Inferior parietal cortex (tissue), 1 donor: ENCODE results near the gene MYO5A.
"Not testable (repeated sequence)": the region's sequence is repeated elsewhere in the genome, so short reads cannot be mapped to it uniquely, and the experiment has no call there.

ENCODE experiments used
- DNase-seq: peaks from one replicate; pipeline ENCODE4 v3.0.0-alpha.2; 2016; ENCODE audit errors: extremely low spot score

Gene MYO5A

GRCh38 chr15:52288986-52289385 is 239.7 kb downstream of the MYO5A start:
- no peak for DNase-seq

DNA sequence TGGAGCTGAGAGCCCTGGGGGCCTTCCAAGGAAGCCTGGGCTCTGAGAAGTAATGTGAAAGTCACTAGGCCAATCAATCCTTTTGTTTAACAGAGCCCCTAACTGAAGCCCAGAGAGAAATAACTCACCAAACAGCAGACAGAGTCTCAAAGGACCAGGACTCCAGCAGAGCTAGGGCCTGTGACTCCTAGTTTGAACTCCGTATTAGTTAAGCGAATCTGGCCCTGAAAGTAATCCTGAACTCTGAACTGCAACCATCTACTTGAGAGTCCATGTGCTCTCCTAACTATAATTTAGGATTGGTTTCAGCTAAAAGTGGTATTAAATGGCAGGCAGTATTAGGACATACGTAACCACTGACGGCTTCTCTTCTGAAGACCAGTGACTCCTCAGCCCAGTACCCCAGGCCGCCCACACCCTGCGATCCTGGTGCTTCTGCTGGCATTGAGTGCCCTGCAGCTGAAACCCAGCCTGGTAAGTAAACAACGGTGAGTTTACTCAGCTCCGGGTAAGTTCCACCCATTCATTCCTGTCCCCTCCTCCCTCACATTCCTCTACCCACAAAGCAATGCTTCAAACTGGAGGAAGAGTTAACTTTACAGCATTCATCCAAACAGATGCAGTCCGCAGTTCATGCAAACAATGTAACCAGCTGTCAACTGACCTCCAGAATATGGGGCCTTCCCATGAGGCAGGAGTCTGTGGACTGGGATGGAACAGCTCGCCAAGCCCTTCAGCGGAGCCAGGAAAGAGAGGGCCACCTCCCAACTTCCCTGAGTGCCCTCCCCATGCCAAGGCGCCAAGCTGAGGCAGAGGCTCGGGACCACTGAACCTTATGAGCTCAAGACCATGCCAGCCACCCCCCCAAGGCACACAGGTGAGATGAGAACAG is 240.4 kb downstream of the MYO5A start:
- no peak for DNase-seq

DNA sequence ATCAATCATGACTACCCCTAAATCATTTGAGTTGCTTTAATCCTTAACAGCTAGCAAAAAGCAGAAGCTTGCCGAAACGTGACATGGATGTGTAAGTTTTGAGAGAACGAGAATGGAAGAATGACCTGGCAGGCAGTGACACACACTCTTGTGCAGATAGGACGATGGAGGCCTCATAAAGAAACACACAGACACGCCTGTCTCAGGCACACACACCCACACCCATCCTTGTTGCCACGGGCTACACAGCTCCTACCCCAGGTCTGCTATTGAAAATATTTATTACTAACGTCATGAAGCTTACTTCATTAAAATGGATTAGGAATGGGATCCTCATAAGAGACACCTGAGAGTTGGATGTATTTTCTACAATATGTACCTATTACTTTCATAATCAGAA is 241.6 kb downstream of the MYO5A start:
- no peak for DNase-seq

DNA sequence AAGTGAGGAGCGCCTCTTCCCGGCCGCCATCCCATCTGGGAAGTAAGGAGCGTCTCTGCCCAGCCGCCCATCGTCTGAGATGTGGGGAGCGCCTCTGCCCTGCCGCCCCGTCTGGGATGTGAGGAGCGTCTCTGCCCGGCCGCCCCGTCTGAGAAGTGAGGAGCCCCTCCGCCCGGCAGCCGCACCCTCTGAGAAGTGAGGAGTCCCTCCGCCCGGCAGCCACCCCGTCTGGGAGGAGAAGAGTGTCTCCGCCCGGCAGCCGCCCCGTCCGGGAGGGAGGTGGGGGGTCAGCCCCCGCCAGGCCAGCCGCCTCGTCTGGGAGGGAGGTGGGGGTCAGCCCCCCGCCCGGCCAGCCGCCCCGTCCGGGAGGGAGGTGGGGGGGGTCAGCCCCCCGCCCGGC is 242.7 kb downstream of the MYO5A start:
- not testable (repeated sequence) for DNase-seq

- DNase-seq = no peak
These were observed 244.5 kb downstream of the MYO5A start for GRCh38 chr15:52284164-52284563.

DNA sequence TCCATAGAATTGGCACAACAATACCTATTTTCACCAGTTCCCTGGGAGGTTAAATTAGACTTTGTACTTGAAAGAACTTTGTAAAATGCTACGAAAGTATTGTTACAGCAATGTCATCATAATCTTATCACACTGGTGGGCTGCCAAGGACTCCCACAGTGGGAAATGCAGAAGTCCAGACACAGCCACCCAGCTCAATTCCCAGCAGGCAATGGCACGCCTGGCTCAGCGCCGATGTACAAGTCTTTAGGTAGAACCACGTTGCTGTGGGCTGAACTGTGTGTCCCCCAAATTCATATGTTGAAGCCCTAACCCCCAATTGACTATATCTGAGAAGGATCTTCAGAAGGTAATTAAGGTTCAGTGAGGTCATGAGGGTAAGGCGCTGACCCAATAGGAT is 245.4 kb downstream of the MYO5A start:
- DNase-seq = no peak

GRCh38 chr15:52282418-52282817 is 246.3 kb downstream of the MYO5A start:
- DNase-seq = no peak

DNA sequence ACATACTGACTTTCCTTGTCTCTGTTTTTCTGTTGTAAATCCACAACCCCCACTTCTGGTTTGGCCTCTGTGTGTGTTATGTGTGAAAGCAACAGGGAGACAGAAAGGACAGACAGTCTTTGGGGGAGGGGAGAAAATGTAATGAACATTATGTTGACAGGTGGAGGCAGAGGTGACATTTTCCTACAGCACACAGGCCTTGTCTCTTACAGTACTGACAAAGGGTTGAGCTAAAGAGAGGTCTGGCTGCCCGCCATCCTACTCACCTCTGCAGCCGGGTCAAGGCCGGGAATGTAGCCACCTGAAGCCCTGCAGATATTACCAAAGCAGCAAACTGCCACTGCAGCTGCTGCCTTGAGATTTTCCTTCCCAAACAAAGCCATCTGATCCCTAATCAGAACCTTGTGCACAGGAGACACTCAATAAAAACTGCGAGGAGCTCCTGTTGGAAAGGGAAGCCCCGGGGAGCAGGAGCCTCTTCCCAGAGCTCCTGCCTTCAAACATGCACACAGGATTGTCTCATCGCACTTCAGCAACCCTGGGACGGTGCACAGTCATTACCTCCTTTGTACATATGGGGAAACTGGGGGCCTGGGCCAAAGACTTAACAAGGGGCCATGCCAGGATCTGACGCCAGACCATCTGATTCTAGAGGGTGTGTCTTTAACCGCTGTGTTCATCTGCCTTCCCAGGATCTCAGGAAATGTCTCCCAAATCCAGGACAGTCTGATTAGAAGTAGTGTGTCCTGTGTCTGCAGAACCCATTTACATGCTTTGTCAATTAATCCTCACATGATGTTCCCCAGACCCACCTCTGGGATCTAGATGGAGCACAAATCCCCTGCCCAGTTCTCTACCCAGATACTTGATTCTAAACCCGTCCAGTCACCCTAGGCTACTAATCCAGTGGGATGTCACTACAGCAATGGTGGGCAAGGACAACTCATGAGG is 247.3 kb downstream of the MYO5A start:
- DNase-seq = no peak

GRCh38 chr15:52280326-52281084 is 248.2 kb downstream of the MYO5A start:
- no peak for DNase-seq

DNA sequence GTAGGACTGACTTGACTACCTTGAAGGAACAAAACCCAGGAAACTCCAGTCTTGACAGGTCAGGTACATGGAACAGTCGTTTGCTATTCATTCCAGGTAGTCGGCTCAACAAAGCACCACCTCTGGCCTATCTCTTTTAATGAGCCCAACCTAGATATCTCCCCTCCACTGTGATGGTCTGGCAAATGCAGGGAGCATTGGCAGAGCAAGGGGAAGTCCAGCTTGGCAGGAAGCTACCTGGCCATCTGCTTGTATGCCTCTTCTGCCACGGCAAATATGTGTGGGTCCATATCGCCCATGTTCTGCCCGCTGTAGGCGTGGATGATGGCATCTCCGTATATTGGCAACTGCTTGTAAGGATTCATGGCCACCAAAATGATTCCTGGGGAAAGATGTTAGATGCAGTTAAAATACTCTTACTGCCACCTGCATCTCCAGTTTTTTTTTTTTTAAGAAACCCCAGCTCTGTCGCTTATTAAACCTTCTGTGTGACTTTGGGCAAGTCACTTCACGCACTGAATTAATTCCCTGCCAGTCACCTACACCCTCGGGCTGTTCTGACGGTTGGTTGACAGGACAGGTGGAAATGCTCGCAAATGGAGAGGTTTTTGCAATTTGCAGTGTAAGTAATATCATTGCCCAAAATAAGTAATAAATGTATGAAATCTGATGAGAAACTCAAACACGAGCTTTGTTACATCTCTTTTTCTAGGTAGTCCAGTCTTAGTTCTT is 249.9 kb downstream of the MYO5A start:
- no peak for DNase-seq

GRCh38 chr15:52278135-52278534 is 250.5 kb downstream of the MYO5A start:
- no peak for DNase-seq

GRCh38 chr15:52277575-52277974 is 251.1 kb downstream of the MYO5A start:
- DNase-seq = no peak

DNA sequence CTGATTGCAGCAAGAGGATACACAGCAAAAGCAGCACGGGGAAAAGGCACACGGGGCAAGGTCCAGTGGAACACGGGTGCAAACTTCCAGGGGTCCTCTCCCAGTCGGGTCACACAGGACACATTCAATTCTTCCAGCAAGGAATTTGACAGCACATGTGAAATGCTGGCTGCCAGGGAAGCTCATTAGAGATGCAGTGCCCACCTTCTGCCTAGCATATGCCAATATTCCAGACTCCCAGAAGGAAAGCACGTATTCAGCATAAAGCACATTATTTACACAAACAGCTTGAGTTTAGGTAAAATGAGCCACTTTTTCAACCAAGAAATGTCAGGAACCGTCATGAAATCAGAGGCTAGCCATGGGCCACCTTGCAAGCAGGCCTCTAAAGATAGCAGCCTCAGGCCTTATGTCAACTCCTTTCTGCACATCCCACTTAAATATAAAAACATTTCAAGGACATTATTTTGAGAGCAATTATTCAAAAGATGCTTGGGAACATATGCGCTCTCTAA is 252.4 kb downstream of the MYO5A start:
- DNase-seq = no peak

GRCh38 chr15:52263563-52264282 is 265.0 kb downstream of the MYO5A start:
- DNase-seq = no peak

GRCh38 chr15:52262364-52262763 is 266.3 kb downstream of the MYO5A start:
- DNase-seq = no peak

- no peak for DNase-seq
These were observed 267.0 kb downstream of the MYO5A start for GRCh38 chr15:52261498-52262242.

DNA sequence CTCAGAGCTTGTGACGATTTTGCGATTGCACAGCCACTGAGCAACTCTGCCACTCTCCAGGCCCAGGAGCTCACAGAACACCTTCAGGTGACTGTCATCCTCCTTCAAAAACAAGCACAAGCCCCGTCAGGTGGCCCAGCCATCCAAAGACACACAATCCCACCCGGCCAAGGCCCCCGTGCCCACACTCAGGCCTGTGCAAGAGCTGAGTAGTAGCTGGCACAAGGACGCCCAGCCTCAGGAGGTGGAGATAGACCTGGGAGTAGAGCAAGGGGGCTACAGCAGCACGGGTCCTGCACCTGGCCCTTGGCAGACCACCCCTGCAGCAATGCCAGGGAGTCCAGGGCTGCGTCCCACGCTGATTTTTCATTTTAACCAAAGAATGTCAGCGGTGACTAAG is 267.7 kb downstream of the MYO5A start:
- no peak for DNase-seq

GRCh38 chr15:52259503-52259902 is 269.2 kb downstream of the MYO5A start:
- DNase-seq = no peak

GRCh38 chr15:52258461-52258860 is 270.2 kb downstream of the MYO5A start:
- DNase-seq = no peak

- DNase-seq = no peak
These were observed 271.0 kb downstream of the MYO5A start for GRCh38 chr15:52257734-52258062.
